Spleen (tissue), 11 donors: ENCODE measurements around the gene DNM3. TPM values are rescaled to one million over a fixed set of nuclear protein-coding genes. Genes with fewer than 3 reads are reported as not detected.

Experiments
- DNase-seq: peaks from one replicate; pipeline ENCODE4 v3.0.0-alpha.2; 2020
- H3K27ac ChIP-seq, 8 donors: fragments of 200-600 bp; sonication (generic) in 7 of 8; 1 replicate in 4 of 8; 2 replicates in 4 of 8; pipeline versions ENCODE4 v1.5.0 to v1.8.0; 2016 to 2021; ENCODE audit warnings: inconsistent platforms in 4 of 8, mild to moderate bottlenecking in 4 of 8, moderate library complexity in 1 of 8
- H3K27me3 ChIP-seq, 7 donors: fragments of 200-600 bp; sonication (generic) in 6 of 7; replicated peaks in 1 of 7; 1 replicate in 4 of 7; 2 replicates in 3 of 7; pipeline versions ENCODE4 v1.5.0 to v1.8.0; 2016 to 2021; ENCODE audit warnings: inconsistent platforms in 3 of 7, mild to moderate bottlenecking in 1 of 7
- H3K36me3 ChIP-seq, 6 donors: fragments of 200-600 bp; sonication (generic) in 5 of 6; 1 replicate in 4 of 6; 2 replicates in 2 of 6; pipeline versions ENCODE4 v1.5.0 to v1.8.0; 2016 to 2021; ENCODE audit warnings: inconsistent platforms in 2 of 6
- H3K4me1 ChIP-seq, 6 donors: fragments of 200-600 bp; sonication (generic) in 5 of 6; 1 replicate in 3 of 6; 2 replicates in 3 of 6; pipeline versions ENCODE4 v1.5.0 to v1.8.0; 2016 to 2021; ENCODE audit warnings: inconsistent platforms in 3 of 6
- H3K4me3 ChIP-seq, 8 donors: fragments of 200-600 bp; sonication (generic) in 7 of 8; 1 replicate in 4 of 8; 2 replicates in 4 of 8; pipeline versions ENCODE4 v1.5.0 to v1.8.0; 2016 to 2021; ENCODE audit warnings: inconsistent platforms in 4 of 8, mild to moderate bottlenecking in 4 of 8, moderate library complexity in 2 of 8
- H3K9me3 ChIP-seq, 8 donors: fragments of 200-600 bp; sonication (generic) in 7 of 8; 1 replicate in 4 of 8; 2 replicates in 4 of 8; pipeline versions ENCODE4 v1.5.0 to v1.8.0; 2016 to 2021; ENCODE audit warnings: inconsistent platforms in 4 of 8
- CTCF ChIP-seq, 11 experiments: fragments of 200-600 bp in 7 of 11; fragments of 450-650 bp in 4 of 11; sonication (generic) in 4 of 11; IDR thresholded peaks in 8 of 11; conservative IDR thresholded peaks in 3 of 11; 1 replicate in 7 of 11; 2 replicates in 4 of 11; pipeline versions ENCODE4 v1.4.0 to v1.8.0; 2016 to 2021; ENCODE audit warnings: antibody characterized with exemption in 11 of 11, inconsistent platforms in 4 of 11, mild to moderate bottlenecking in 1 of 11
- POLR2A ChIP-seq, 3 donors: fragments of 450-650 bp; IDR thresholded peaks; one replicate each; pipeline ENCODE4 v1.5.1; 2017; ENCODE audit warnings: antibody characterized with exemption in 3 of 3, mild to moderate bottlenecking in 1 of 3
- POLR2AphosphoS5 ChIP-seq, 3 donors: sonication (generic); formaldehyde crosslinking; IDR thresholded peaks; one replicate each; pipeline ENCODE4 v1.5.1; 2017; ENCODE audit warnings: antibody characterized with exemption in 3 of 3
- WGBS, 5 donors: extraction: QIAGEN DNeasy Blood & Tissue Kit in 3 of 5; methylation state at CpG; one replicate each; pipeline versions ENCODE4 v1.1.5 to v1.1.7; 2013 to 2018; 5-methylcytosine and 5-hydroxymethylcytosine counted together
- intact Hi-C: fragments of 100-400 bp; cut with DNase I; formaldehyde crosslinking; loops from one replicate; pipeline ENCODE4 v1.15.0; 2023; ENCODE audit warnings: low total_unique reads
- polyA plus RNA-seq, 3 donors: library from polyadenylated mRNA; stranded (reverse); fragments of 200-250 nt; gene quantifications; one replicate each; pipeline ENCODE4 v1.2.1, GENCODE V29; 2013
- total RNA-seq, 7 donors: library from RNA; depleted of rRNA in 3 of 7; stranded (reverse); fragments of >200 nt in 3 of 7; fragmentation: NEBNext Ultra II Directional in 4 of 7; extraction: Animal tissue kit (Norgen Biotek cat#: 25700) in 4 of 7; gene quantifications; one replicate each; pipeline versions ENCODE4 v1.1.0 to v1.2.1, GENCODE V29; 2016 to 2021
- donor health status: healthy with polysubstance abuse.
- donor health status: DM: no; HTN: no; CAD: no; lungs with moderate emphysema.
- donor health status: DM: no; HTN: no; CAD: no.
- donor health status: Bipolar disorder and iron deficiency.
- donor health status: healthy.
- donor health status: DM: no; HTN: no; CAD: no.
- donor health status: DM: yes; HTN: yes; CAD: no.

Gene DNM3
- total and polyA plus RNA-seq, 10 donors: 0.61 to 10.2 (median 4.9) TPM

GRCh38 chr1:171972846-171973245 is 131.5 kb downstream of the DNM3 start:
- no peak for DNase-seq
- H3K36me3 ChIP-seq: no peaks in the 10 kb centered on the region
- H3K4me1 ChIP-seq: no peaks in the 10 kb centered on the region
- no peak overlapping the region for H3K4me3 ChIP-seq
- 84 to 94% (median 89%) methylated on average over 3 of the region's 3 CpGs for WGBS, 5 donors
- no peaks in the 10 kb centered on the region for H3K9me3 ChIP-seq
- no peak for TF ChIP-seq POLR2A (IDR thresholded peaks at IDR 0.05)
- TF ChIP-seq CTCF (IDR thresholded peaks at IDR 0.05 in 8 of 11, conservative IDR thresholded peaks at IDR 0.05 in 3 of 11): no peak
- TF ChIP-seq POLR2AphosphoS5 (IDR thresholded peaks at IDR 0.05): no peak
- intact Hi-C loops: no loop called here
- H3K27ac ChIP-seq: no peak overlapping the region
- no peaks in the 10 kb centered on the region for H3K27me3 ChIP-seq

DNA sequence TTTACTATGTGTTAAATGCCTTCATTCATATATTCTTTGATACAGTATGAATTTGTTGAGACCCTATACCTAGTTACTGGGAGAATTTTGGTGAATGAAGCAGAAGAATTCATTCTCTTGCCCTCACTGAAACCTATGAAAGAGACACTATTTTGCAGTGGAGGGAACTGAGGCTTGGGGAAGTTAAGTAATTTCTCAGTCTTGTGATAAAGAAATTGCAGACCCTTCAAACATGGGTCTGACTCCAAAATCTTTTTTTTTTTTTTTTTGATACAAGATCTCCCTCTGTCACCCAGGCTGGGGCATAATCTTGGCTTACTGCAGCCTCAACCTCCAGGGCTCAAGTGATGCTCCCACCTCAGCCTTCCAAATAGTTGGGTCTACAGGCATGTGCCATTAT is 132.1 kb downstream of the DNM3 start:
- no peak overlapping the region for H3K4me3 ChIP-seq
- no peaks in the 10 kb centered on the region for H3K4me1 ChIP-seq
- no peak for DNase-seq
- H3K27me3 ChIP-seq: no peaks in the 10 kb centered on the region
- H3K9me3 ChIP-seq: no peaks in the 10 kb centered on the region
- no peaks in the 10 kb centered on the region for H3K36me3 ChIP-seq
- TF ChIP-seq POLR2A (IDR thresholded peaks at IDR 0.05): no peak
- no peak for TF ChIP-seq POLR2AphosphoS5 (IDR thresholded peaks at IDR 0.05)
- TF ChIP-seq CTCF (IDR thresholded peaks at IDR 0.05 in 8 of 11, conservative IDR thresholded peaks at IDR 0.05 in 3 of 11): no peak
- H3K27ac ChIP-seq: no peak overlapping the region
- intact Hi-C loops: no loop called here

DNA sequence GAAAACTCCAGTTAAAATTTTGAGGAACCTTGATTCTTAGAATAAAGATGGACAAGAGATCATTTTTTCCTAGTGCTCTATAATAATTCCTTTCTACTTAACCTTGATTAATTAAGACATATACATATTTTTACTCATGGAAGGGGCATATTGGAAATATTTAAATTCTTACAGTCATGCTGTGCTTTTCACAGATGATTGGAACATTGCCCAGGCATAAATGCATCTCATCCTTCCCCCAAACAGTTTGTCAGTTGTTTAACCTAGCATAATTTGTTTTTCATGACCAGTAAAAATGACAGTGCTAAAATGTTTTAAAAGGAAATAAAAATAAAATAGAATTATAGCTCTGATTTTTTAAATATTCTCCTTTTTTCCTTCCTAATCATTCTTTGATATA is 140.0 kb downstream of the DNM3 start:
- Histone ChIP-seq H3K4me3 (no peak overlapping the region), H3K9me3 (no peaks in the 10 kb centered on the region), H3K36me3 (no peaks in the 10 kb centered on the region), H3K27me3 (no peaks in the 10 kb centered on the region), H3K27ac (no peak overlapping the region), H3K4me1 (peaks cover 0 to 9% (median 2%) of the 10 kb centered on the region in 6 donors)
- no peak for TF ChIP-seq POLR2A (IDR thresholded peaks at IDR 0.05)
- TF ChIP-seq POLR2AphosphoS5 (IDR thresholded peaks at IDR 0.05): no peak
- no peak for TF ChIP-seq CTCF (IDR thresholded peaks at IDR 0.05 in 8 of 11, conservative IDR thresholded peaks at IDR 0.05 in 3 of 11)
- intact Hi-C loops: loop anchor here (5.0 to 10.0 kb wide), 2 partner anchors 179 to 337 kb away; no protein-coding TSS in a partner anchor
- DNase-seq: no peak

GRCh38 chr1:171983584-171983983 is 142.3 kb downstream of the DNM3 start:
- intact Hi-C loops: loop anchor here (5.0 to 10.0 kb wide), 2 partner anchors 181 to 339 kb away; no protein-coding TSS in a partner anchor

More at GRCh38 chr1:171983584-171983983, 142.3 kb downstream of the DNM3 start:
- no peak overlapping the region for H3K27ac ChIP-seq
- no peak for DNase-seq
- H3K27me3 ChIP-seq: no peaks in the 10 kb centered on the region
- H3K4me1 ChIP-seq: peaks cover 0 to 9% (median 2%) of the 10 kb centered on the region in 6 donors
- H3K4me3 ChIP-seq: no peak overlapping the region
- 9 to 33% (median 22%) methylated on average over 1 of the region's 1 CpG for WGBS, 5 donors
- TF ChIP-seq POLR2A (IDR thresholded peaks at IDR 0.05) (no peak), POLR2AphosphoS5 (IDR thresholded peaks at IDR 0.05) (no peak), CTCF (IDR thresholded peaks at IDR 0.05 in 8 of 11, conservative IDR thresholded peaks at IDR 0.05 in 3 of 11) (peak in 2 of 11 experiments; percentile 5 to 21)
- H3K9me3 ChIP-seq: no peaks in the 10 kb centered on the region
- H3K36me3 ChIP-seq: no peaks in the 10 kb centered on the region
